ENCODE measurements around the gene KCNH5.

Gene KCNH5

GRCh38 chr14:62734831-62735230 is 310.4 kb downstream of the KCNH5 start:
- no peak for DNase-seq

DNA sequence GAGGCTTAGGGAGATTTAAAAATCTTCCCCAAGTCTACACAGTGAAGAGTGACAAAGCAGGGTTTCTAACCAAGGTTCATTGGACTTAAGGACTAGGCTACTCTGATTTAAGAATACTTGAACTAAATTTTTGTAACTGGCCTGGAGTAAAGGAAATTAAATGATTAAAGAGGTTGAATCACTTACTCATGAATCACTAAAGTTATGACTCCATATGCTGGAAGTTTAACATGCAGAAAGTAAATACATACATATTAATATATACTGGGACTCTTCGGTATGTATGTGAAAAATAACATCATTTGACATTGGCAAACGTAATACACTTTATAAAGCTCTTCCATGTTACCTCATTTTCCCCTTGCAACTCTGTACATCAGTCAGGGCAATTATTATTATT is 322.9 kb downstream of the KCNH5 start:
- DNase-seq = no peak

- no peak for DNase-seq
These were observed 326.6 kb downstream of the KCNH5 start for GRCh38 chr14:62718629-62719028.

DNA sequence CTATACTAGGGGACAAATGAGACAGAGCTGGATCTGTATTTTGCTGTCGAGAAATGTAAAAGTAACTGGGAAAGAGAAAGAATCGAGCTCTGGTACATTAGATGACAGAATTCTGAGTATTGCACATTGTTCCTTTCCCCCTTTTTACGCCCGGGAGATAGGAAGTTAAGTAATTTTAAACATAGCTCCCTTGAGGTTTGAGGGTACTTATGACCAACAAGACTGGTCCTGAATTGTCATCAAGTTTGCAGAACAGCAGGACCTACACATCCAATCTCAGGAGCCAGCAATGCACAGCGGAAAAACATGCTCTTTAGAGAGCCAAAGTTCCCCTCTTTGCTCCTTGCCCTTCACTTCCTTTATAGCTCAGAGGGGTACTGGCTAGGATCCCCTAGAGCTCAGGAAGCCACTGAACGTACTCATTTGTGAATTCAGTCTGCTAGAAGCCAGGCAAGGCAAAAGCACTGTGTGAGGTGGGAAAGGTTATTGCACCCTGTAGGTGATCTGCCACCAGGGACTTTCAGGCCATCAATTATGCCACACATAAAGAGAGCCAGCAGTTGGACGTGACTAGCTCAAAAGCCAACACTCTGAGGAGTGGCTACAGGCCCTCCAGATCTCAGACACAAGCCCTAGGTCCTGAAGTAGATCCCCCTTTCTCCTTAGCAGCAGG is 333.8 kb downstream of the KCNH5 start:
- DNase-seq = no peak

DNA sequence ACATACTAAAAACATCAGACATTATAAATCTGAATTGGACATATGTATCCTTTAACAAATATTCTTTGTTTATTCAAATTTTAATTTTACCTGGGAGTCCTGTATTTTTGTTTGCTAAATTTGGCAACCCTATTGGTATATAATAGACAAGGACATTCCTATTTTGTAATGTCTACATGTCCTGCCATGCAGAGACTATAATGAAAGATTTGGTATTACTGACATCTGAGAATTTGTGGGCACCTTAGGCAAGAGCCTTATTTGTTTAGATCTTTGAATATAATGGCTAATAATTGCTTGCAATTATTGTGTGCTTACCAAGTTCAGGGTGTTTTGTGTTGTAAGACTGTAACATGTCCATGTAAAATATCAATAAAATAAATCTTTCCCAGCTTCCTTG is 334.4 kb downstream of the KCNH5 start:
- no peak for DNase-seq

DNA sequence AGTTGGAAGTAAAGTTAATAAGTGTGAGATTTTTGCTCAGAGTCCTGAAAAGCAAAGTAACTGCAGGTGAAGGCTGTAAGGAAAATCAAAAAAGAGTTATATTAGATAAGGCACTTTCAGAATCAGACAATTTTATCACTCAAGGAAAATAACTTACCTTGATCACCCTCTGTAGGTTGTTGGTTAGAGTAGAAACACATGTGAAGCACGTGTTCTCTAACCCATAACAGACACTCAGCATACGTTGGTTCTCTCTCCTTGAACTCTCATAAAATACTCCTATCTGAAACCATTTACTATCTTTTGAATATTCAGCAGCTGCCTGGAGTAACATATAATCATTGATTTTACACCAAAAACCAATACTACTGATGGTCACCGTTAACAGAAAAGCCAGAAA is 335.5 kb downstream of the KCNH5 start:
- no peak for DNase-seq

DNA sequence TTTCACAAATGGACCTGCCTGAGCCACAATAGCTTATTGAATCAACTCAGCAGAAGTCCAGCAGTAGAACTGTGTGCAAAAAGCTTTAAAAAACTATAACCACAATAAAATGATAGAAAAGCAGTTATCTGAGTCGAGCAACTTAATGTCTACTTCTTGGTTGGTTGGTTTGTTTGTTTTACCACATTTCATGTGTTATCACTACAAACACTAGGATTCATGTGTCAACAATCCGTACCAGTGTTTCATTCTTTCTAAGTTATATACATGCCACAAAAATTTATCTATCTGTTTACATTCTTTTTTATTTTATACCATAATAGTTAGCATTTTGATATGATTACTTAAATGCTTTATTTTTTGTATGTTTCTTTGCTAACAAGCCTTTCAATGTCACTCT is 339.0 kb downstream of the KCNH5 start:
- no peak for DNase-seq

DNA sequence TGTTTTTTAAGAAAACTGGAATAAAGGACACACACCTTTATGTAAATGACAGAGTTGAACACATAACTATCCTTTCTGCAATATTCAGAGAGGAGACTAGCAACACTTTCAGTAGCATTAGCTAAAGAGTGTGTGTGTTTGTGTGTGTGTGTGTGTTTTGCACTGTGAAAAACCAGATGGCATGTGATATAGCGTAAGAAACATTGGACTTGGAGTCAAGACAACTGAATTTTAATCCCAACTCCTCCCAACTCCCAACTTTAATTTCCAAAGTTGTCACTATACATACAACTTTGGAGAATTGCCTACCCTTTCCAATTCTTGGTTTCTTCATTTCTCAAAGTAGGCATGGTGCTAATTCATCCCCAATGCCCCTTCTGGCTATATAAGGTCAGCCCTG is 347.8 kb downstream of the KCNH5 start:
- DNase-seq = no peak

- DNase-seq = no peak
These were observed 348.3 kb downstream of the KCNH5 start for GRCh38 chr14:62696929-62697328.

DNA sequence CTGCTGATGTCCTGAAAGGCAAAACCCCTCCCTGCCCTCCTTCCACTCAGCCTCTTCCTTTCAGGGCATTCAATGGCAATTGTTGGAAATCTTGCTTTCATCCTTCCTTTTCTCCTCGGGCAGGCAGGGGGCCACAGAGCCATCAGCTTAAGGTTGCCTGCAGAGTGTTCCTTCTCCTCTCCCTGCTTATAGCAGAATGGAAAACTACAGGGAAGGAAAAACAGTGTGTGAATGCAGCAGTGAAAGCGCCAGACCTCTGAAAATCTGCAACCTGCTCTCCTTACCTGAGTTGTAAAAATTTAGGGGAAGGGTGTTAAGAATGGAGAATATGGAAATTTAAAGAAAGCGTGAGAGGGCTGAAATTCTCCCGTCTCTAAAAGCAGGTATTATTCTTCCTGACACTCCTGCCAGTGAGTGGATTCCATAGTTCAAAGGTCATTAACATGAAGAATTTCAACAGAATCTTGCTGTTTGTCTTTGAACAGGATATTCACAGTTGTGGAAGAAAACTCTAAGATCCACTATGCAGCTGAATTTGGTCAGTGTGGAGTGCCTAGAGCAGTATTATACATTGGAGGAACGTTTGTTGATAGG is 348.8 kb downstream of the KCNH5 start:
- DNase-seq = no peak

DNA sequence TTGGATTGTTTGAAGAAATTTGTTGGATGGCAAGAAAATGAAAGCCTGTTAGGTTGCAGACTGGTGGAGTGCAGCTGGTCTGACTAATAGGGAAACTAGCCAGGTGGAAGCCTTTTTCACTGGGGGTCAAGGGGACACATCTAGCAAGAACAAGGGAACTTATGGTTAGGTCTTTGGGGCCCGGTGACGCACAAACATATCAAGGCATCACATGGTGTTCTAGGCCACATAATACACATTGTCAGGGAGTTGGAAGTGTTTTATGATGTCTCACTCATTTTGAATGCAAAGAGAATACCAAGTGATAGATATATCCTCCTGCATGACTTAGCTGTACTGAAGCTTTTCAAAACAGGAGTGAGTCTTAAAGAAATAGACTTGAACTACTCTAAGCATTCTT is 351.2 kb downstream of the KCNH5 start:
- DNase-seq = no peak

- DNase-seq = no peak
These were observed 352.7 kb downstream of the KCNH5 start for GRCh38 chr14:62692490-62693106.

DNA sequence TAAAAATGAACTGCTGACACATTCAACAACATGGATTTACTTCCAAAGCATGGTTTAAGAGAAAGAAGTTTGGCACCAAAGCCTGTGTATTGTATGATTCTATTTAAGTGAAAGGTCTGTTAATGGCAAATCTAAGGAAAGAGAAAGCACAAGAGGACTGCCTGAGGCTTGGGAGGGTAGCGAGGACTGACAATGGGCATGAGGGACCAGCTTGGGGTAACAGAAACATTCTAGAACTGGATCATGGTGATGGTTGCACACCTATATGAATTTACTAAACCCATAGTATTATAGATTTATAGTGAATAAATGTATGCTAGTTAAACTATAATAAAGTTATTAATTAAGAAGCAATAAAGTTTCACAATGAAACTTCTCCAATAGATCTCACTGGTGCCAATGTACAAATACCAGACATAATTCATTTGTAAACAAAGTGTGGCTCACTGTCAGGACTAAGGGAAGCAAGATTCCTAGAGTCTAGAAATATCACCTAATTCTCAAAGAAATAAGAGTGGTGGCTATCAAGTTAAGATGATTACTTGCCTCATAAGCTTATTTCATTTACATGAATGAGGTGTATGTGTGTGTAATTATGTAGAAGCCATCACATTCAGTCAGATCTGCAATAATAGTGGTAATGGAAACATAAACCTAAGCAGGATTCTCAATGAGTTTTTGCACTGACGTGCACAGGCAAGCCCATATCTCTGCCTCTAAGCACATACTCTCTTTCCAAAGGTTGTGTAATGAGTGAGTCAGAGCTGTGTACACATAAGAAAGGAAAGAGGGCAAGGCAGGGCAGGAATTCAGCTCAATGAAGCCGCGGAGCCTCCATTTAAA is 353.4 kb downstream of the KCNH5 start:
- DNase-seq = no peak

DNA sequence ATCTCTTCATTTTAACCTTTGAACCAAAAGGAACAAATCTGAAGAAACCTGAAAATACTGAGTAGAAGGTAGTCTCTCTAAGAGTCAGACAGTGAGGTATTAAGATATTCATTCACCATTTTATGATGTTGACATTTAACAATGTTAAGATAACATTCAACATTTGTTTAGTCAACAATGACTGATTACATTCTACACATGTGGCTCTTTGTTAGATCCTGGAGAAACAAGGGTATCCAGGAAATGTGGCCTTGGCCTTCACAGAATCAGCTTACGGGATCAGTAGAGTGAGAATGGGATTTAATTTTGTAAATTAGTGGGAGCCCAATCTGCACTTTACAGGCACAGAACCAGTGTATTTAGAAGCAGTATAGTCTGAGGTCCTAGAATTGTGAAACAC is 355.5 kb downstream of the KCNH5 start:
- no peak for DNase-seq

DNA sequence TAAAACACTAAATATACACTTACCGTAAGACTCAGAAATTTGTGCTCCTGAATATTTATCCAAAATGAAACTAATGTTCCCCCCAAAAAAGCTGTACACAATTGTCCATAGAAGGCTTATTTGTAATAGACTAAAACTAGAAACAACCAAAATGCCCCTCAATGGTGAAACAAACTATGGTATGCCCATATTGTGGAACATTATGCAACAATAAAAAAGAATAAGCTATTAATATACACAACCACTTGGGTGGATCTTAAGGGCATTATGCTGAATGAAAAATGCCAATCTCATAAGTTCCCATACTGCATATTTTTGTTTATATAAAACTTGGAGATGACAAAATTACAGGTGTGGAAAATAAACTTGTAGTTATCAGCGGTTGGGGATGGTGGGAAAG is 357.4 kb downstream of the KCNH5 start:
- DNase-seq = no peak

GRCh38 chr14:62684376-62684775 is 360.9 kb downstream of the KCNH5 start:
- DNase-seq = no peak

GRCh38 chr14:62682208-62682607 is 363.1 kb downstream of the KCNH5 start:
- no peak for DNase-seq

DNA sequence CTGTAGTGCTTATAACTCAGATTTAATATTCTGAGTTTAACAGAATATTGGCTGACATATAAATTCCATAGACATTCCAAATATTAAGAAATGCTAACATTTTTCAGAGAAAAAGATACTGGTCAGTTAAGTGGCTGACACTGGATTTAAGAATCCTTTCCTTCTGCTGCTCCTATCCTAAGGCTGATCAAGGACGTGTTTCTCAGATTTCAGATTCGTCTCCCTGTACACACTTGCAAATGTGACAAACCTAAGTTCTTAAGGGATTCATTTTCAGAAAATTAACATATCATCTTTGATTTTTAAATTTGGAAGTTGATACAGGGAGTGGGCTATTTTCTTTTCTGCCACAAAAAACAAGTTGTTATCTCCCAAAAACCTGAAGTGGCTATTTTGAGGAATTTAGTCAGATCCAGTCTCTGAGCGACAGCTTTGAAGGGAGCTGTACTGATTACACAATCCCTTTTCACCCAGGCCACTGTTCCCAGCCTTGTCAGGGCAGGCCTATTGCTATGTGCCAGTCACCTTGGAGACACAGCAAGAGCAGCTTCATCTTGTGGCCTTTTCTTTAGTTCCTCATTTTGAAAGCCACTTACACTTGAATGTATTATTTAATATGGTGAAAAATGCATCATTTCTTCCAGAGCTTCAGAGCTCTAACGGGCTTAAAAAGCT is 370.6 kb downstream of the KCNH5 start:
- no peak for DNase-seq

DNA sequence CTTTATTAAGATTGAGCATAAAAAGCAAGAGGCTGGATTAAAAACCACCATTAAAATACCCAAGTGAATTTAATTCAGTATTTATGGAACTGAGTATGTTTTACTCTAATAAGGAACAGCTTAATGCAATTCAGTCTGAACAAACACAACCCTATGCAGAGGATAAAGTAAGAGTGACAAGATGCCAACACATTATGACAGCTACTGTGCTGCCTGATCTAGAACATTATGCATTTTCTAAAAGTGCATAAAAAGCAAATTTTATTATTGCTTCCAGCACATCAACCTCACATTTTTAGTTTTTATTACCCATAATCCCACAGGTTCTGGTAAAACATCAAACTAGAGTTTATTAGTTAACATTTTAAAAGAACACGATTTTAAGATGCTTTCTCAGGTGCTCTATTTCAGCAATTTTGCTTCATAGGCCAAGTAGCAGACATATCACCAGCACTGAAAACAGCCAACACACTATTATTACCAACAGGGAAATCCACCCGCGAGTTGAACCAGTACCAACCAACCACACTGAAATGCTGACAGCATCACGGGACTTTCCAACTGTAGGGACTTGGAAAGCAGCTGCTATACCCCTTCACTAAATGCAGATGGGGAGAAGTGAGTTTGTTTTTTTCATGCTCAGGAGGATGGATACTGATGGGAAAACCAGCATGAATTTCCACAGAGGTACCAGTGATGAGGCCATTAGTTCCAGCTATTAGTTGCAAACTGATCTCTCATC is 372.1 kb downstream of the KCNH5 start:
- DNase-seq = no peak

- no peak for DNase-seq
These were observed 374.7 kb downstream of the KCNH5 start for GRCh38 chr14:62670526-62670925.

- DNase-seq = no peak
These were observed 377.8 kb downstream of the KCNH5 start for GRCh38 chr14:62667421-62667914.

- DNase-seq = no peak
These were observed 380.0 kb downstream of the KCNH5 start for GRCh38 chr14:62665286-62665685.

Data from hematopoietic multipotent progenitor cell treated with erythropoietin and hydrocortisone succinate and interleukin-3 and kit ligand, for 8 days (in vitro differentiated cells).